ENCODE measurements around the gene HPSE2.

GRCh38 chr10:98628206-98628605 lies 607.4 kb downstream of the HPSE2 start:
- TF ChIP-seq, protein P1, sequence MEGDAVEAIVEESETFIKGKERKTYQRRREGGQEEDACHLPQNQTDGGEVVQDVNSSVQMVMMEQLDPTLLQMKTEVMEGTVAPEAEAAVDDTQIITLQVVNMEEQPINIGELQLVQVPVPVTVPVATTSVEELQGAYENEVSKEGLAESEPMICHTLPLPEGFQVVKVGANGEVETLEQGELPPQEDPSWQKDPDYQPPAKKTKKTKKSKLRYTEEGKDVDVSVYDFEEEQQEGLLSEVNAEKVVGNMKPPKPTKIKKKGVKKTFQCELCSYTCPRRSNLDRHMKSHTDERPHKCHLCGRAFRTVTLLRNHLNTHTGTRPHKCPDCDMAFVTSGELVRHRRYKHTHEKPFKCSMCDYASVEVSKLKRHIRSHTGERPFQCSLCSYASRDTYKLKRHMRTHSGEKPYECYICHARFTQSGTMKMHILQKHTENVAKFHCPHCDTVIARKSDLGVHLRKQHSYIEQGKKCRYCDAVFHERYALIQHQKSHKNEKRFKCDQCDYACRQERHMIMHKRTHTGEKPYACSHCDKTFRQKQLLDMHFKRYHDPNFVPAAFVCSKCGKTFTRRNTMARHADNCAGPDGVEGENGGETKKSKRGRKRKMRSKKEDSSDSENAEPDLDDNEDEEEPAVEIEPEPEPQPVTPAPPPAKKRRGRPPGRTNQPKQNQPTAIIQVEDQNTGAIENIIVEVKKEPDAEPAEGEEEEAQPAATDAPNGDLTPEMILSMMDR (IDR thresholded peaks at IDR 0.05), result no peak
- no peak for TF ChIP-seq EZH2 (IDR thresholded peaks at IDR 0.05; ENCODE audit: borderline replicate concordance, insufficient read depth, low read depth, low read length, poor library complexity, severe bottlenecking)
